ENCODE data around the gene GJC2. TPM values are rescaled to one million over a fixed set of nuclear protein-coding genes. Genes with fewer than 3 reads are reported as not detected.

GJC2 gene
- total RNA-seq, 1 donor from 2014 or later: 1.1 TPM

DNA sequence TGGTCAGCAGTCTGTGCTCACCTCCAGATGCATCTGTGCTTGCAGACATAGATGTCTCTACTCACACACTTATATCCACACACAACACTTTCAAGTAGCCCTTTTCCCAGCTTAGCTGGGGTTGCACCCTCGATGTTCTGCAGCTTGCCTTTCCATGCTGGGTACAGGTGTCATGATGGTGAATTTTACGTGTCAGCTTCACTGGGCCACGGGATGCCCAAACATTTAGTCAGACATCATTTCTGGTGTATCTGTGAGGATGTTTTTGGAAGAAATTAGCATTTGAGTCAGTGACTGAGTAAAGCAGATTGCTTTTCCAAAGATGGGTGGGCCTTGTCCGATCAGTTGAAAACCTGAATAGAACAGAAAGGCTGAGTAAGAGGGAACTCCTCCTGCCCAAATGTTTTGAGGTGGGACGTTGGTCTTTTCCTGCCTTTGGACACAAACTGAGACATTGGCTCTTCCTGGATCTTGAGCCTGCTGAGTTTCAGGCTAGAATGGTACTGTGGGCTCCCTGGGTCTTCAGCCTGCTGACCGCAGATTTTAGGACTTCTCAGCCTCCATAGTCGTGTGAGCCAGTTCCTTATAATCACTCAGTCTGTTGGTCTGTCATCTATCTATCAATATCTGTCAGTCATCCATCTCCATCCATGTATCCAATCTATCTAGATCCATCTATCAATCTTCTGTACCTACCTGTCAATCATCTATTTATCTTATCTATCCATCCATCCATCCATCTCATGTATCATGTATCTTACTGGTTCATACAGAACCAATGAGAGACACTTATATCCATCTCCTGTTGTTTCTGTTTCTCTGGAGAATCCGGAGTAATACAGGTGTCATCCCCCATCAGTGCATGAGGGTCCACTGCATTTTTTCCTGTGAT, 45.4 kb downstream of the GJC2 start:
- DNase-seq: no peak

DNA sequence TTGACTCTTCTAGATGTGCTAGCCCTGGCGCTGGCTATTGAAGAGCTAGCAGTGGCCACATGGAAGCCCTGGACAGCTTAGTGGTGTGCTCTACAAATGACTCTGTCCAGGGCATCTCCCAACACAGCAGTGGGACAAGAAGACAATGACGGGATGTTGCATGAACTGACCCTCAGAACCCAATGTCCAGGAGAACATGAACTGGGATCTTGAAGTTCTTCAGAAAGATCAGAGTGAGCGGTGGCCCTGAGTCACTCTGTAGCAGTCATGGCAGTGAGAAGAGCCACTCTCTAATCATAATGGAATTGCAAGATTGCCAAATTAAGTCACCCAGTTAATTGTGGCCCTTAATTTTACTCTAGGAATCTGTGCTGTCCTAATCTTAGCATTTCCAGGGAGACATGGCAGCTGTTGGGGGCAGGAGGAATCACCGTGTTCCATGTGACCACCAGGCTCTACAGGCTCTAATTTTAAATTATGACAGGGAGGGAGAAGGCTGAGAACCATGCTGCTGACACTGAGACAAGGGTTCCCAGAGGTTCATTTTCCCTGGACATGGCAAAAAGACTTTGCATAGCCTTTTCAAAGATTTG, 47.9 kb downstream of the GJC2 start:
- DNase-seq: no peak

DNA sequence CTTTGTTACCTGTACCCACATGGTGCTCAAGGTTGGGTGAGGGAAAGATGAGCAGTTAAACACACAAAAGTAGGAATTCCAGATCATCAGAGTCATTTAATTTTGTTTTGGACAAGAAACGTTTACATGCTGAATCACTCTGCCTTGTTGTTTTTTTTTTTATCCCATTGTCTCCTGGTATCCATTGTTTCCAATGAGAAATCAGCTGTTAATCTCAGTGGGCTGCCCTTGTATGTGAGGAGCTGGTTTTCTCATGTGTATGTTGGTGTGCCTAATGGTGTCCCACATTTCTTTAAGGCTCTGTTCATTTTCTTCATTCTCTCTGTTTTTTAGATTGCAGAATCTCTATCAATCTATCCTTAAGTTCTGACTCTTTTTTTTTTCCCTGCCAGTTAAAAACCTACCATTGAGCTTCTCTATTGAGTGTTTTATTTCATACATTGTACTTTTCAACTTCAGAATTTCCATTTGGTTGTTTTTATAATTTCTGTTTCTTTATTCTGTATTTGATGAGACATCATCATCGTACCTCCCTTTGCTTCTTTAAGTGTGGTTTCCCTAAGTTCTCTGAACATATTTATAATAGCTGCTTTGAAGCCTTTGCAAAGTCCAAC, 49.4 kb downstream of the GJC2 start:
- DNase-seq: no peak

DNA sequence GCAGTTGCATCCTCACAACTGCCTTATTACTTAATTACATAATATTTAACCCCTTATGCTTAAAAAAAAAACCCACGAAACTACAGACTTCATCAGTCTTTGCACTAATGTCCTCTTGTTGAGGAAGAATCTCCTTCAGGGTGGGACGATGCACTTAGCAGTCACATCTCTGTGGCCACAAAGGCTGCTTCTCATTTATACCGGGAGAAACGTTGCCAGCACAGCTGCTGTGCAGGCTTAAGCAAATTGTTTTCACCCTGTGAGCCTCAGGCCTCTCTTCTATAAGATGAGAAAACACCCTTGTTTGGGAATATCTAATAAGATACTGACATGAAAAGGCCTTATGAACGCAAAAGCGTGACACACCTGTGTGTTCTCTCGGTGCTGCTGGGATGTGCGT, 55.2 kb downstream of the GJC2 start:
- no peak for DNase-seq

DNA sequence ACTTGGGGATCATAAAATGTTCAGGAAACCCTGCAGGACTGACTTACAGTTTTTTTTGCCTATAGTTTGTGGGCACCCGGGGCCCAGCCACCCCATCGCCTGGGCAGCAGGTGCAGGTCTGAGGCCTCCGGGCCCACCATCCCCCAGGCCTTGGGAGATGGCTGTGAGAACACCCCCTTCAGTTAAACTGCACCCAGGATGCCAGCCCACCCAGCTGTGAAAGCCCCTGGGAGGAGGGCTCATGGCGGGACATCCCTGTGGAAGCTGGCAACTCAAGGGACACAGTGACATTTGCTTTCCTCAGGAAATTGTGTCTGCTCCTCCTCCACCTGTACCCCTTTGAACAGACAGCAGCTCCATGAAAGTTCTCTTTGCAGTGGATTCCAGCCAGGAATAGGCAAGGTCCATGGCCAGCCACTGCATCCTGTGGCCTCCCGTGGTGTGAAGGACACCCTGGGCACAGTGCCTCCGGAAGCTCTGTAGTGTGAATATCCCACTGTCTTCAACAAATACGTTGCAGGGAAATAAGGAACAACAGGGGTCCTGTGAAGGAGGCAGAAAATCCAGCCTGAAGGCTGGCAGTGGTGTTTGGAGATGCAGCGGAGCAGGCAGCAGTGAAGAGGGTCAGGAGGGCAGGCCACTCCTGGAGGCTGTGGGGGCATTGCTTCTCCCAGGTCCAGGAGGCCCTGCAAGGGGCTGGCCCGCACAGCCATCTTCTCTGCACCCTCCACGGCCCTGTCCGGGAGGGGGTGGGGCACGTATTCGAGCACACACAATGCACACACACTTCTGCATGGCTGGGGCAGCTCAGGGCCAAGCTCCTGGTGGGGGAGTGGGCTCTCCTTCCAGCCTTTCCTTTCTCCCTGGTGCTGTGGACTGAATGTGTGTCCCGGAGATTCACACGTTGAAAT, 56.1 kb downstream of the GJC2 start:
- no peak for DNase-seq

DNA sequence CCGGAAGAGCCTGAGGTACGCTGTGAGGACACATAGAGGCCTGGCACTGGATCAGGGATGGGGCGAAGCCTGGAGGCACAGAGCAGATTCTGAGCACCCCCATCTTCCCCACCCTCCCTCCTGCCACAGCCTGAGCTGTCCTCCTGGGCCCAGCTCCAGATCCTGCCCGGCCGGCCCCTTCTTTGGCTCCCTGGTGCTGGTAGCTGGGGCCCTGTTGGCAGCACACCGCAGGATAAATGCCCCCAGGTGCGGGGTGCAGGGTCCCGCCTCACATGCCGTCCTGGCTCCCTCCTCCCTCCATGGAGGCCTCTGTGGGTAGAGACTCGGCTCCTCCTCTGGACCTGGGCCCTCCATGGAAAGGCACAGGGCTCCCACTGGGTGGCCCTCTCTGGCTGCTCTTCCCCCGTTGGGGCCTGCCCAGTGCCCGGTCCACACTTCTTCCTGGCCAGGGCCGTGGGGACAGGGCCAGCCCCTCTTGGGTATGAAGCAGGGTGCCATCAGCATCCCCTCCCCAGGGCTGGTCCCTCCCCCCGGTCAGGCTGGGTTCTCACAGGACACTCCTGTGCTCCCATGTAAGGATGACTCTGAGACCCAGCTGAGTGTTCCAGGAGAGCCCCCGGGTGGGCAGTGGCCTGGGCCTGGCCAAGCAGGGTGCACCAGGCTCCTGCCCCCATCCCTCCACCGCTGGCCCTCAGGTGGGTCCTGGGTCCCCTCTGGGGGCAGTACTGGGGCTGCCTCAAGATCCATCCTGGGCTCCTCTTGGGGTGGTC, 57.0 kb downstream of the GJC2 start:
- no peak for DNase-seq

DNA sequence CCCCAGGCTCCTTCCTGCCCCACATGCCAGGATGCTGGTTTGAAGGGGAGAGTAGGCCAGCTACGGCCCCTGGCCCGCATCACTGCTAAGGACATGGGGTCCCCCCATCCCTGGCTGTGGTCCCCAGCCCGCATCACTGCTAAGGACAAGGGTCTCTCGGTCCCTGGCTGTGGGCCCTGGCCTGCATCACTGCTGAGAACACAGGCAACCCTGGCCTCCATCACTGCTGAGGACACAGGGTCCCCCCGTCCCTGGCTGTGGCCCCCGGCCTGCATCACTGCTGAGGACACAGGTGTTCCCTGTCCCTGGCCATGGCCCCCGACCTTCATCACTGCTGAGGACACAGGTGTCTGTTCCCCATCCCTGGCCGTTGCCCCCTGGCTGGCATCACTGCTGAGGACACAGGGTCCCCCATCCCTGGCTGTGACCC, 57.7 kb downstream of the GJC2 start:
- no peak for DNase-seq

DNA sequence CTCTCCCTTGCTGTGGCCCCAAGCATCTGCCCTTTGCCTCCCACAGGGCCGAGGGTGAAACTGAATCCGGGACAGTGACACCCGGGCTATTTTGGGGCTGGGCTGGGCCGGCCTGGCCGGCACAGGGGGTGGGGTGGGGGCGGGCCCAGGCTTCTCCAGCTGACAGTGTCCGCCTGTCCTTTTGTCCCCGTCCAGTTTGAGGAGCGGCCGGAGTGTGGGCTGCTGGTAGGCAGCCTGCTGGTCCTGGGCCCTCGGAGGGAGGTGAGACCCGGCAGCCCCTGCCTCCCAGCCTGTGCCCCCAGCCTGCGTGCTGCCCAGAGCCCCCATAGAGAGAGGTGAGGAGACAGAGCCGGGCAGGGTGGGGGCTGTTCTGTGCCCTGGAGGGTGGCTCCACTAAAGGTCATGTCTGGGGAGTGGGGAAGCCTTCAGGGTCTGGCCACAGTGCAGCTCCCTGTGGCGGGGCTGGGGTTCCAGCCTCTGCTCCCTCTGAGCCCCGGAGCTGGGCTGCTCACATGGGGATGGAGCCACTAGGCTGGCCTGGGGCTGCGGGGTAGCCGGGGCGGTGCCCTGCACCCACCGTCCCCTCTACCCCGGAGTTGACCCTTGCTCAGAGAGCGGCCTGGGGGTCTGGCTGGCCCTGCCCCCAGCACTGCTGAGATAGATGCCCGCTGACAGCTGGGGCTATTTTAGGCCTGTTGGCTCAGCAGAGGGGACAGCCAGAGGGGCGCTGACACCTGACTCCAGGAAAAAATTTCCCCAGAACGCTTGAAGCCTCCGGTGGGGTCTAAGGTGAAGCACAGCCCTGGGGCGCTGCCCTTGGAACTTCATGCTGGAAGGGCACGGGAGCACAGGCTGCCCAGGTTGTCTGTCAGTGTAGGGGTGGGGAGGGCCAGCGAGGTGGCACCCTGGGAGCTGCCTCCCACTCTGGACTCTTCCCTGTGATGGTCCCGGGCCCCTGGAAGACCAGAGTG, 58.4 kb downstream of the GJC2 start, which contains the start of gene OBSCN:
Gene OBSCN (plus strand): TSS at position 194 of the 971 bp plus-strand sequence. CDS start 3,740 bp downstream, outside the sequence.
- no peak for DNase-seq

DNA sequence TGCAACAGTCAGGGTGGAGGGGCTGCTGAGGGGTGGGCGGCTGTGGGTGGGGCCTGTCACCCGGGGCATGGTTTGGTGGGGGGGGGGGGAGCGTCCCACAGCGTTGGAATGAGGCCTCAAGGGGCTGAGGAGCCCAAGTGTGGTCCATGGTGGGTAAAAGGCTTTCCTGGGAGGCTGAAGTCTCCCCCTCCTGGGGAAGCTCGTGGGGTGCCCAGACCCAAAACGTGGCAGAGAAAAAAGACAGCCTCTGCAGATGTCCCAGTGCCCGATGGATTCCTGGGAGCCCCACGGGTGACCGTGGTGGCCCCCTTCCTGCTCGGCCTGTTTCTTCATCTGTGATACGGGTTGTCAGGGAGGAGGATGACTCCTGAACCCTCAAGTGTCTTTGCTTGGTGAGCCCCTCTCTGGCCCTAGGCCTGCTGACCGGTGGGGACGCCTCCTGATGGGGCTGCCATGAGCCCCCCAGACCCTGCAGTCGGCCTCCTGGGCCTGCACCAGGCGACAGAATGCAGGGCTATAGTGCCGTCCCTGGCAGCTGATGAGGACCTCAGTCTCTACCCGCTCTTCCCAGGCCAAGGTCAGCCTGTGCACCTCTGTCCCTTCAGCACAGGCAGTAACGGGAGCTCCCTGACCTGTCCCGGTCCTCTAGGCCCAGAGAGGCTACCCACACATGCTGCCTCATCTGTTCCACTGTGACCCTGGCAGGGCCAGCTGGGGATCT, 59.3 kb downstream of the GJC2 start:
- DNase-seq: no peak

Small RNA genes within 50 kb of the gene (small RNA-seq; reads per million reads assigned to genes)
- not detected for gene AL359510.1

Other genes with a start within 250 kb of the GJC2 start
- 1.9 TPM for gene WNT9A, start 202.0 kb upstream of the GJC2 start, total RNA-seq
- gene WNT3A, start 142.9 kb upstream of the GJC2 start, total RNA-seq: not detected
- gene ARF1, start 67.2 kb upstream of the GJC2 start, total RNA-seq: 96.2 TPM
- 4.1 TPM for gene C1orf35, start 46.6 kb upstream of the GJC2 start, total RNA-seq
- gene MRPL55, start 40.6 kb upstream of the GJC2 start, total RNA-seq: 24.8 TPM
- gene GUK1, start 9.7 kb upstream of the GJC2 start, total RNA-seq: 91.6 TPM
- 4.2 TPM for gene IBA57, start 15.9 kb downstream of the GJC2 start, total RNA-seq
- 42.4 TPM for gene OBSCN, start 58.1 kb downstream of the GJC2 start, total RNA-seq

Measured in occipital lobe (tissue), 3 donors.